HG02571 (cell line): Measurements from ENCODE around the gene ZBTB9.

Experiments
- ATAC-seq: cut with Tn5 transposase; IDR thresholded peaks from one replicate; pipeline ENCODE4 v1.9.1; 2021; ENCODE audit warnings: mild to moderate bottlenecking, moderate library complexity; ENCODE audit not compliant: unreplicated experiment

The ZBTB9 gene

GRCh38 chr6:33454009-33454946 lies at the start of gene ZBTB9:
ZBTB9 (plus strand) TSS chr6:33454576; CDS start chr6:33455101, 525 bp downstream.
- ATAC-seq: peak; percentile 94

GRCh38 chr6:33404884-33405283 lies 49.5 kb upstream of the ZBTB9 start:
- no peak for ATAC-seq

- ATAC-seq: no peak
These were observed 48.9 kb upstream of the ZBTB9 start for GRCh38 chr6:33405386-33405940.

GRCh38 chr6:33406126-33406525 lies 48.2 kb upstream of the ZBTB9 start:
- no peak for ATAC-seq

- ATAC-seq: no peak
These were observed 47.2 kb upstream of the ZBTB9 start for GRCh38 chr6:33407132-33407718.

- ATAC-seq: peak; percentile 85
These were observed 44.2 kb upstream of the ZBTB9 start for GRCh38 chr6:33410050-33410710.

GRCh38 chr6:33410711-33411631 lies 43.4 kb upstream of the ZBTB9 start, which contains the start of gene PHF1:
PHF1 (plus strand) TSS chr6:33411014; CDS start chr6:33412264, 1,250 bp downstream.
- ATAC-seq: peak; percentile 27

GRCh38 chr6:33411632-33412005 lies 42.8 kb upstream of the ZBTB9 start:
- ATAC-seq: no peak

- no peak for ATAC-seq
These were observed 42.0 kb upstream of the ZBTB9 start for GRCh38 chr6:33412140-33413009.

GRCh38 chr6:33413241-33414120 lies 40.9 kb upstream of the ZBTB9 start:
- ATAC-seq: no peak

GRCh38 chr6:33414592-33415271 lies 39.6 kb upstream of the ZBTB9 start:
- ATAC-seq: no peak

GRCh38 chr6:33415831-33416230 lies 38.5 kb upstream of the ZBTB9 start:
- ATAC-seq: no peak

- no peak for ATAC-seq
These were observed 37.8 kb upstream of the ZBTB9 start for GRCh38 chr6:33416386-33417127.

- ATAC-seq: no peak
These were observed 37.1 kb upstream of the ZBTB9 start for GRCh38 chr6:33417128-33417902.

GRCh38 chr6:33417903-33418689 lies 36.3 kb upstream of the ZBTB9 start, which contains the start of gene CUTA:
CUTA (minus strand) TSS chr6:33418107; CDS start chr6:33418000, 107 bp downstream.
- ATAC-seq: peak; percentile 83
